ENCODE measurements around the gene AIRE. TPM values are rescaled to one million over a fixed set of nuclear protein-coding genes. Genes with fewer than 3 reads are reported as not detected.

Gene AIRE
- total RNA-seq, 1 donor from 2014 or later = not detected

- intact Hi-C loops (cut with micrococcal nuclease) = no loop called here
- no peaks in the 10 kb centered on the region for H3K36me3 ChIP-seq
- DNase-seq = no peak
Measured at GRCh38 chr21:44255511-44255981, 30.1 kb upstream of the AIRE start.

GRCh38 chr21:44258056-44258725, 27.5 kb upstream of the AIRE start:
- Histone ChIP-seq H3K4me1 (no peaks in the 10 kb centered on the region), H3K27ac (replicated peaks) (no peak overlapping the region), H3K36me3 (no peaks in the 10 kb centered on the region), H3K9me3 (replicated peaks) (peaks cover 17% of the 10 kb centered on the region), H3K27me3 (ENCODE audit: low read depth) (peaks cover 16% of the 10 kb centered on the region), H3K4me3 (no peak overlapping the region)
- intact Hi-C loops (cut with micrococcal nuclease) = no loop called here
- DNase-seq = no peak
- TF ChIP-seq CTCF (IDR thresholded peaks at IDR 0.05; ENCODE audit: borderline replicate concordance) = no peak

More at GRCh38 chr21:44255511-44255981, 30.1 kb upstream of the AIRE start:
- no peak overlapping the region for H3K4me3 ChIP-seq
- H3K27ac ChIP-seq (replicated peaks) = no peak overlapping the region
- H3K4me1 ChIP-seq = no peaks in the 10 kb centered on the region
- no peak for TF ChIP-seq CTCF (IDR thresholded peaks at IDR 0.05; ENCODE audit: borderline replicate concordance)
- H3K9me3 ChIP-seq (replicated peaks) = peaks cover 17% of the 10 kb centered on the region
- H3K27me3 ChIP-seq (ENCODE audit: low read depth) = peaks cover 7% of the 10 kb centered on the region

GRCh38 chr21:44259082-44259705, 26.5 kb upstream of the AIRE start:
- TF ChIP-seq CTCF (IDR thresholded peaks at IDR 0.05; ENCODE audit: borderline replicate concordance) = no peak
- H3K4me3 ChIP-seq = no peak overlapping the region
- H3K27ac ChIP-seq (replicated peaks) = no peak overlapping the region
- H3K27me3 ChIP-seq (ENCODE audit: low read depth) = peaks cover 21% of the 10 kb centered on the region
- peaks cover 17% of the 10 kb centered on the region for H3K9me3 ChIP-seq (replicated peaks)
- no peak for DNase-seq
- no peaks in the 10 kb centered on the region for H3K36me3 ChIP-seq
- intact Hi-C loops (cut with micrococcal nuclease) = no loop called here
- H3K4me1 ChIP-seq = no peaks in the 10 kb centered on the region

GRCh38 chr21:44260066-44260465, 25.6 kb upstream of the AIRE start:
- intact Hi-C loops (cut with micrococcal nuclease) = no loop called here
- TF ChIP-seq CTCF (IDR thresholded peaks at IDR 0.05; ENCODE audit: borderline replicate concordance) = no peak
- Histone ChIP-seq H3K9me3 (replicated peaks) (peaks cover 17% of the 10 kb centered on the region), H3K4me3 (no peak overlapping the region), H3K27me3 (ENCODE audit: low read depth) (peaks cover 20% of the 10 kb centered on the region), H3K4me1 (no peaks in the 10 kb centered on the region), H3K27ac (replicated peaks) (no peak overlapping the region), H3K36me3 (no peaks in the 10 kb centered on the region)
- no peak for DNase-seq

GRCh38 chr21:44260791-44261631, 24.7 kb upstream of the AIRE start:
- intact Hi-C loops (cut with micrococcal nuclease) = no loop called here

More at GRCh38 chr21:44260791-44261631, 24.7 kb upstream of the AIRE start:
- no peak for TF ChIP-seq CTCF (IDR thresholded peaks at IDR 0.05; ENCODE audit: borderline replicate concordance)
- Histone ChIP-seq H3K4me3 (no peak overlapping the region), H3K9me3 (replicated peaks) (peaks cover 17% of the 10 kb centered on the region), H3K27me3 (ENCODE audit: low read depth) (peaks cover 17% of the 10 kb centered on the region), H3K4me1 (no peaks in the 10 kb centered on the region), H3K36me3 (no peaks in the 10 kb centered on the region), H3K27ac (replicated peaks) (no peak overlapping the region)
- no peak for DNase-seq
